Inflammatory macrophage (primary cell): Measurements from ENCODE around the gene RPA3.
A peak's percentile ranks its signal among the peaks of the same experiment; 100 is the strongest.

Experiments used
- DNase-seq, 2 donors: peaks; one replicate each; pipeline ENCODE4 v3.0.0-alpha.2; 2020 to 2022

RPA3 gene

GRCh38 chr7:7651479-7651878 lies 66.9 kb downstream of the RPA3 start:
- no peak for DNase-seq

- no peak for DNase-seq
Measured at GRCh38 chr7:7650682-7651206, 67.7 kb downstream of the RPA3 start.

DNA sequence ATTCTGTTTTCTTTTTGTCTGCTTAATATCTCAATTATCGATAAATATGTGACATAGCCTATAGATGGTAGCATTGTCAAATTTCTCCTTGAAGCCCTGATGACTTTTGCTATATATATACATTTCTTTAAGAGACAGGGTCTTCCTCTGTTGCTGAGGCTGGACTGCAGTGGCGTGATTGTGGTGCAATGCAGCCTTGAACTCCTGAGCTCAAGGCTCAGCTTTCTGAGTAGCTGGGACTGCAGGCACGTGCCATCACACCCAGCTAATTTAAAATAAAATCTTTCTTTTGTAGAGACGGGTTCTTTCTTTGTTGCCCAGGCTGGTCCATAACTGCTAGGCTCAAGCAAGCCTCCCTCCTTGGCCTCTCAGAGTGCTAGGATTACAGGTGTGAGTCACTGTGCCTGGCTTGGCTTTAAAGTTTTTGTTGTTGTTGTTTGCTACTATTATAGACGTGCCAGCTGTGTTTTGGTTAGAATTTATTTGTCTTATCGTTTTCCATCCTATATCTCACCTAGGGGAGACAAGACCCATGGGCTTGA lies 70.8 kb downstream of the RPA3 start:
- no peak for DNase-seq

GRCh38 chr7:7642081-7642480 lies 76.3 kb downstream of the RPA3 start:
- no peak for DNase-seq

DNA sequence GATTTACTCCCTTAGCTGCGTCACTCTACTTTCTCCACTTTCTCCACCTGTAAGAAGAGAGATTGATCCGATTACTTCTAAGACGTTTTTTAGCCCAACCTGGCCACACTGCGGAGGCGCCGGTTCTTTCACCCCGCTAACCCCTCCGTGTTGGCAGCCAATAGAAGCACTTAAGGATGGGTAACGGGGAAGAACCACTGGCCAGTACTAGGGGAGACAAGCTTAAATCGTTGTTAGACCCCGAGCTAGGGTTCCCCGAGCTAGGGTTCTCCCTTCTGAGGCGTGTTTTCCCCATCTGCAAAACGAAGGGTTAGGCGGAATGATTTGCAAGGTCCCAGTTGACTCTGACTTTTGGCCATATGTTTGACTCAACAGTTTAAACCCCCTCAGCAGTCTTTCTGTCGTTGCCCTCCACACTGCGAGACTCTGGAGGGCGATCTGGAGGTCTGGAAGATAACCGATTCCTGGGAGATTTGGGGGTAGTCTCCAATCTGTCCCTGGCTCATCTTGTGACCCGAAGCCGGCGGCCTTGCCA lies 77.2 kb downstream of the RPA3 start:
- no peak for DNase-seq

DNA sequence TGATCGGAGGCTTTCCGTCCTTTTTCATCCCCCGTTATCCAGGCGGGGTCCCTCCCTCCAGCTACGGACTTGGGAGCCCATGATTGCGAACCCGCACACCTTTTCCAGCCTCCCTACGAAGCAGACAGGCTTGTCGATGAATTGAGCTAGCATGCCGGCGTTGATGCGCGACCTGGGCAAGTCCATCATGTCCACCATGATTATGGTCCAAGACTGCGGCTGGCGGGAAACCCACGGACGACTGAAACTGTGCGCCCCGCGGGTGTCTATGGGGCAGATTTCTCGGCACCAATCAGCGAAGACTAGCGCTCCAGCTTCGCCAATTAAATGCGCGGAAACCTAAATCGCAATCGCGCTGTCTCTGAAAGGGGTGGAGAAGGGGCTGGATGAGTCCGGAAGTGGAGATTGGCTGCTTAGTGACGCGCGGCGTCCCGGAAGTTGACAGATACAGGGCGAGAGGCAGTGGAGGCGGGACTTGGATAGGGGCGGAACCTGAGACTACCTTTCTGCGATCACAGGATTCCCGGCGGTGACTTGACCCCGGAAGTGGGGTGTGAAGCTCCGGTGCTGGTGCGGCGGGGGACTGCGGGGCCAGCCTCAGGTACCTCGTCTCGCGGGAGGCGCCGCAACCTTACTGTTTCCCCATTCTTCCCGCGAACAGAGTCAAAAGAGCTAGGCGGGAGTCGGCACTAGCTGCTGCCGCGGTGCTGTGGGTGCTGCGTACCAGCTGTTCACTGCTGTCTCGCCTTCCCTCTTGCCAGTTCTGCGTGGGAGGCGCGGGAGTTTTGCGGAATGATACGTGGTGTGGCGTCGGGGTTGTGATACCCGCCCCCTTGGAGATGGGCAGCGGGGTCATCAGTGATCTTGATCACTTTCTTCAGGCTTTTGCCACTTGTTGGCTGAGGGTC lies 77.9 kb downstream of the RPA3 start, which contains the start of gene UMAD1:
TSS of gene UMAD1 (plus strand) at position 532 of the 908 bp plus-strand sequence. CDS start 32,620 bp downstream, outside the sequence.
- peak; percentile 99 for DNase-seq

GRCh38 chr7:7639847-7640220 lies 78.6 kb downstream of the RPA3 start:
- peak in 1 of 2 donors; percentile 11 for DNase-seq

- DNase-seq: peak in 1 of 2 donors; percentile 5
Measured at GRCh38 chr7:7639421-7639820, 79.0 kb downstream of the RPA3 start.

DNA sequence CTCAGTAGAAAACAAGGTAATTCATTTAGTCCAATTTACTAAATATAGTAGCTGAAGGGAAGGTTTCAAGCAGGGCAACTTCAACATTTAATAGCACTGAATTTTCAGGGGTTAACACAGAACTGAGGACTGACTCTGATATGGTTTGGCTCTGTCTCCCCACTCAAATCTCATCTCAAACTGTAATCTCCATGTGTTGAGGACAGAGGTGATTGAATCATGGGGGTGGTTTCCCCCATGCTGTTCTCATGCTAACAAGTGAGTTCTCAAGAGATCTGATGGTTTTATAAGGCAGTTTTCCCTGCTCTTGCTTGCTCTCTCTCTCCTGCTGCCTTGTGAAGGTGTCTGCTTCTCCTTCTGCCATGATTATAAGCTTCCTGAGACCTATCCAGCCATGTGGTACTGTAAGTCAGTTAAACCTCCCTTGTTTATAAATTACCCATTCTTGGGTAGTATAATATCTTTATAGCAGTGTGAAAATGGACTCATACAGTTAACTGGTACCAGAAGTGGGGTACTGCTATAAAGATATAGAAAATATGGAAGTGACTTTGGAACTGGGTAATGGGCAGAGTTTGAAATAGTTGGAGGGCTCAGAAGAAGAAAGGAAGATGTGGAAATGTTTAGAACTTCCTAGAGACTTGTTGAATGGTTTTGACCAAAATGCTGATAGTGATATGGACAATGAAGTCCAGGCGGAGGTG lies 87.6 kb downstream of the RPA3 start:
- no peak for DNase-seq

- DNase-seq: no peak
Measured at GRCh38 chr7:7628476-7628875, 89.9 kb downstream of the RPA3 start.

DNA sequence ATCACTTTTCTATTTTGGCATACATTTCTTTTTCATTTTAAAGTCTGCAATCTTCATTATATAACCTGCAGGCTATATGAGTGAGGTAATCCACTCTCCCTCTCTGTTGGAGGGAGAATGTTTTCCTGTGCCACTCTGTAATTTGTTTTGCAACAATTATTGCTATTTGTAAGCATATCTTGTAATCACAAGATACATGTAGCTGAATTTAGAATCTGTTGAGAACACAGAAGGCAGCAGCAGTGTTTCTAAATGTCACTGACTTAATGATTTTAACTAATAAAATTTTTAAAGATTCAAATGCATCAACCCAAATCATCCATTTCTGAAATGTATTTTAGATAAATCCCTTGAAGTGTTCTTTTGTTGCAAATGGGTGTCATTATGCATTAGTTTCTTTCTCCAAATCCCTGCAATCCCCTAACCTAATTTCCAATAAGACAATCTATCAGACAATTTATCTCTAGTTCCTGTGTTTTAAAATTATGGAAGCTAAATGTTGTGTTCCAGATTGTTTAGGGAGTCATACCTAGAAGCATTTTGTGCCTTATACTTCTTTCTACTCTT lies 97.7 kb downstream of the RPA3 start:
- no peak for DNase-seq

DNA sequence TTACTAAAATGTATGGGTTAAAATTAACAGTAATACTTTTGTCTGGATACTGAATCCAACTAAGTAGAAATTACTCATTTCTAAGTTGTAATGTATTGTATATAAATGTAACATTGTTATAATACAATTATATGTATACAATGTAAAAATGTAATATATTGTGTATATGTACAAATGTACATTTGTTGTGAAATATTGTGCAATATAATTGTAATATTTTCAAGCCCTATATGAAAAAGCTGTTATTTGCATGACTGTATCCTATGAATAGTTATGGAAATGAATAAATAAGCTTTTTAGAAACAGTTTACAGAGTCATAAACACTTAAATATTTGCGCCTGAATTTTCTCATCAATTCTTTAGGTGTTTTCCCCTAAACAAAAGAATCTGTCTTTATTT lies 98.2 kb downstream of the RPA3 start:
- peak in 1 of 2 donors; percentile 25 for DNase-seq

GRCh38 chr7:7618410-7618809 lies 100.0 kb downstream of the RPA3 start:
- no peak for DNase-seq

GRCh38 chr7:7617550-7617949 lies 100.9 kb downstream of the RPA3 start:
- DNase-seq: no peak

DNA sequence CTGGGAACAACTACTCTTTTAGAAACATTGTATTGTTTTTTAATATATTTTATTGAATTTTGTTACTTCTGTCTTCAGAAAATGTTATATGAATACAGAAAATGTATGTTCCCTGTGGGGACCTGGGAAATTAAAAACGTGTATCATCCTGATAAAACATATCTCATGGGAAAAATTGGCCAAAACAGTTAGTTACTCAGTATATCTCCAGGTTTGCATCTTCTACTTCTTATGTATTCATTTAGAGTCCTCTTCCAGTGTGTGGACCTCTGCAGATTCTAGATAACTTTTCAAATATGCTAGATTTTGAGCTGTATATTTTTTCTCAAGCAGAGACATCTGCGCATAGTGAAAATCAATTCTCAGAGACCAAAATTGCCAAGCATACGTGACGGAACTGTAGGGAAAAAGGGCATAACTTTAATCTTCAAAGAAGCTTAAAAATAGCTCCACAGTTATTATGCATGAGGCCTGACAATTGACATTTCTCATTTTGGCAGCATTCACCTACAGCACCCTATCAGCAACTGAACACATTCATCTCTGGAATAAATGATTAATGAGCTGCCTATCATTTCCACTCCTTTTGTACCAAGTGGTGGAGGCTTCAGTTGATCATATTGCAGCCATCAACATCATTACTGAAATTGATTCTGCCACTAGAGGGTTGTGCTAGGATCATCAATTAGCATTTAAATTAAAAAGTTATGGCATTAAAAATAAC lies 104.2 kb downstream of the RPA3 start:
- no peak for DNase-seq

DNA sequence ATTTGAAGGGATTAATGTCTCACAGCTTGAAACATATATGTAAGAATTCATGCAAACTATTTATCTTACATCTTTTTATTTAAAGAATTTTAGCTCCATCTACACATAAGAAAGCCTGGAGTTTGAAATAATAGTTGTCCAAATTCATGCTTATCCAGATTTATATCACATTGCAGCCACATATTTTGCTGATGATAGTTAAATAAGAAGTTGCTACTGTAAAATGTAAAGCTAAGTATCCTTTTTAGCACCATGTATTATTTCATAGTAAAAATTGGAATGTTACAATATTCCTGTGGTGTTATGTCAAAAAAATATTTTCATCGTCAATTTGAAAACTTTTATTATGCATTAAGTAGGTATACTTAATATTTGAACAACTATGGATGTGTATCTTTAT lies 105.2 kb downstream of the RPA3 start:
- no peak for DNase-seq

GRCh38 chr7:7612519-7612918 lies 105.9 kb downstream of the RPA3 start:
- DNase-seq: no peak

- DNase-seq: no peak
Measured at GRCh38 chr7:7609330-7609729, 109.1 kb downstream of the RPA3 start.

- DNase-seq: no peak
Measured at GRCh38 chr7:7607010-7607409, 111.4 kb downstream of the RPA3 start.

GRCh38 chr7:7596176-7596575 lies 122.2 kb downstream of the RPA3 start:
- DNase-seq: peak; percentile 89 to 93

DNA sequence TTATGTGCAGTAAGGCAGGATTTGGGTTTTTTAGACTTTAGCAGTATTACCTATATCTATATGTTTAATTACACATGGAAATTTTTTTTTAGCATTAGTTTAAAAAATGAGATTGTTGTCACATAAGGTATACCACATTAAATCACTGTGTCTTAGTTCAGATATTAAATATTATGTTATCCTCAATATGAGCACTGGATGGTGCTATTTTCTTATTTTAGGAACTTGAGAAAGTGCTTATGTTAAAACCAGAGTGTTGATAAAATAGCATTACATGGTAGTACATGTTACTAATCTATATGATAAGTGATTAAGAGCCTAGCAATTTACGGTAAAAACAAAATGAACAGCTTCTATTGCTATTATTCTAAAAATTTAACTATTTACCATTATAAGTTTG lies 123.0 kb downstream of the RPA3 start:
- DNase-seq: peak in 1 of 2 donors; percentile 67
